Ishikawa (cell line): ENCODE measurements around the gene MYO9A.

Experiments
- CEBPB ChIP-seq: IDR thresholded peaks from 2 replicates; pipeline ENCODE4 v1.6.1; 2012
- CREB1 ChIP-seq: IDR thresholded peaks from 2 replicates; pipeline ENCODE4 v1.6.1; 2012; ENCODE audit warnings: low read depth
- EGR1 ChIP-seq: IDR thresholded peaks from 2 replicates; pipeline ENCODE4 v1.6.1; 2012
- EP300 ChIP-seq: IDR thresholded peaks from 2 replicates; pipeline ENCODE4 v1.6.1; 2012; ENCODE audit warnings: borderline replicate concordance
- FOXM1 ChIP-seq: IDR thresholded peaks from 2 replicates; pipeline ENCODE4 v1.6.1; 2012; ENCODE audit warnings: low read depth, borderline replicate concordance
- NFIC ChIP-seq: IDR thresholded peaks from 2 replicates; pipeline ENCODE4 v1.6.1; 2012
- RAD21 ChIP-seq: IDR thresholded peaks from 2 replicates; pipeline ENCODE4 v1.6.1; 2012; ENCODE audit warnings: low read depth
- TAF1 ChIP-seq: IDR thresholded peaks from 2 replicates; pipeline ENCODE4 v1.6.1; 2012; ENCODE audit warnings: low read depth, mild to moderate bottlenecking
- TCF12 ChIP-seq: IDR thresholded peaks from 2 replicates; pipeline ENCODE4 v1.6.1; 2012; ENCODE audit warnings: low read depth
- TEAD4 ChIP-seq: IDR thresholded peaks from 2 replicates; pipeline ENCODE4 v1.6.1; 2012
- YY1 ChIP-seq: IDR thresholded peaks from 2 replicates; pipeline ENCODE4 v1.6.1; 2012; ENCODE audit warnings: low read depth
- ZBTB7A ChIP-seq: IDR thresholded peaks from 2 replicates; pipeline ENCODE4 v1.6.1; 2012; ENCODE audit warnings: low read depth
- TF ChIP-seq, protein P1 (sequence below): IDR thresholded peaks from 2 replicates; pipeline ENCODE4 v1.6.1; 2012
- TF ChIP-seq, protein P2 (sequence below): IDR thresholded peaks from 2 replicates; pipeline ENCODE4 v1.6.1; 2012; ENCODE audit warnings: low read depth, mild to moderate bottlenecking
- TF ChIP-seq, protein P3 (sequence below): IDR thresholded peaks from 2 replicates; pipeline ENCODE4 v1.6.1; 2012

The MYO9A gene

DNA sequence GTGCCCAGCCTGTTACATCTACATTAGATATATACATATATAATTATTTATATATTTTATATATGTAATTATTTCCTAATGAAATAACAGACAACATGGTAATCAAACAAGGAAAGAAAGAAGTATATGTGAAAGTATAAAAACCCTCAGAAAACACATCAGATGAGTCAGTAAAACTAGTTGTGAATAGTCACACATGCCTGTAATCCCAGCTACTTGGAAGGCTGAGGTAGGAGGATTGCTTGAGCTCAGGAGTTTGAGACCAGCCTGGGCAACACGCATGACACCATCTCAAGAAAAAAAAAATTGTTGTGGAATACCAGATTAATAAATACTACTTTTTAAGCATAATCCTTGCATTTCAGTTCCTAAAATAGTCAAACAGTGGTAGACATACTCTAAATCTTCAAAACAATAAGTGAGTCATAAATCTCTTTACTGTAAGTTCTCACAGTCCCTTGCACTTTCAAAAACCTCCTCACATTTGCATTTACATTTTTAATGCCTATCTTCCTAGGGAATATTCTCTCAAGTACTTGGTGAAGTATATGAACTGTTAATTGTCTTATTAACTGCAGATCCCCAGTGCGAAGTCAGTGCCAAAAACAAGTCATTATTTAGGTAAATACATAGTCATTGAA, 106.5 kb downstream of the MYO9A start:
- TF ChIP-seq ZBTB7A (no peak), TEAD4 (no peak), CEBPB (no peak), NFIC (no peak), EP300 (no peak), YY1 (no peak), RAD21 (no peak), CREB1 (no peak), FOXM1 (no peak), EGR1 (no peak), TAF1 (no peak)
- TF ChIP-seq, protein P1, sequence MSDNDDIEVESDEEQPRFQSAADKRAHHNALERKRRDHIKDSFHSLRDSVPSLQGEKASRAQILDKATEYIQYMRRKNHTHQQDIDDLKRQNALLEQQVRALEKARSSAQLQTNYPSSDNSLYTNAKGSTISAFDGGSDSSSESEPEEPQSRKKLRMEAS: no peak
- TF ChIP-seq, protein P2, sequence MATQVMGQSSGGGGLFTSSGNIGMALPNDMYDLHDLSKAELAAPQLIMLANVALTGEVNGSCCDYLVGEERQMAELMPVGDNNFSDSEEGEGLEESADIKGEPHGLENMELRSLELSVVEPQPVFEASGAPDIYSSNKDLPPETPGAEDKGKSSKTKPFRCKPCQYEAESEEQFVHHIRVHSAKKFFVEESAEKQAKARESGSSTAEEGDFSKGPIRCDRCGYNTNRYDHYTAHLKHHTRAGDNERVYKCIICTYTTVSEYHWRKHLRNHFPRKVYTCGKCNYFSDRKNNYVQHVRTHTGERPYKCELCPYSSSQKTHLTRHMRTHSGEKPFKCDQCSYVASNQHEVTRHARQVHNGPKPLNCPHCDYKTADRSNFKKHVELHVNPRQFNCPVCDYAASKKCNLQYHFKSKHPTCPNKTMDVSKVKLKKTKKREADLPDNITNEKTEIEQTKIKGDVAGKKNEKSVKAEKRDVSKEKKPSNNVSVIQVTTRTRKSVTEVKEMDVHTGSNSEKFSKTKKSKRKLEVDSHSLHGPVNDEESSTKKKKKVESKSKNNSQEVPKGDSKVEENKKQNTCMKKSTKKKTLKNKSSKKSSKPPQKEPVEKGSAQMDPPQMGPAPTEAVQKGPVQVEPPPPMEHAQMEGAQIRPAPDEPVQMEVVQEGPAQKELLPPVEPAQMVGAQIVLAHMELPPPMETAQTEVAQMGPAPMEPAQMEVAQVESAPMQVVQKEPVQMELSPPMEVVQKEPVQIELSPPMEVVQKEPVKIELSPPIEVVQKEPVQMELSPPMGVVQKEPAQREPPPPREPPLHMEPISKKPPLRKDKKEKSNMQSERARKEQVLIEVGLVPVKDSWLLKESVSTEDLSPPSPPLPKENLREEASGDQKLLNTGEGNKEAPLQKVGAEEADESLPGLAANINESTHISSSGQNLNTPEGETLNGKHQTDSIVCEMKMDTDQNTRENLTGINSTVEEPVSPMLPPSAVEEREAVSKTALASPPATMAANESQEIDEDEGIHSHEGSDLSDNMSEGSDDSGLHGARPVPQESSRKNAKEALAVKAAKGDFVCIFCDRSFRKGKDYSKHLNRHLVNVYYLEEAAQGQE: no peak
- TF ChIP-seq, protein P3, sequence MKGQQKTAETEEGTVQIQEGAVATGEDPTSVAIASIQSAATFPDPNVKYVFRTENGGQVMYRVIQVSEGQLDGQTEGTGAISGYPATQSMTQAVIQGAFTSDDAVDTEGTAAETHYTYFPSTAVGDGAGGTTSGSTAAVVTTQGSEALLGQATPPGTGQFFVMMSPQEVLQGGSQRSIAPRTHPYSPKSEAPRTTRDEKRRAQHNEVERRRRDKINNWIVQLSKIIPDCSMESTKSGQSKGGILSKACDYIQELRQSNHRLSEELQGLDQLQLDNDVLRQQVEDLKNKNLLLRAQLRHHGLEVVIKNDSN: no peak

DNA sequence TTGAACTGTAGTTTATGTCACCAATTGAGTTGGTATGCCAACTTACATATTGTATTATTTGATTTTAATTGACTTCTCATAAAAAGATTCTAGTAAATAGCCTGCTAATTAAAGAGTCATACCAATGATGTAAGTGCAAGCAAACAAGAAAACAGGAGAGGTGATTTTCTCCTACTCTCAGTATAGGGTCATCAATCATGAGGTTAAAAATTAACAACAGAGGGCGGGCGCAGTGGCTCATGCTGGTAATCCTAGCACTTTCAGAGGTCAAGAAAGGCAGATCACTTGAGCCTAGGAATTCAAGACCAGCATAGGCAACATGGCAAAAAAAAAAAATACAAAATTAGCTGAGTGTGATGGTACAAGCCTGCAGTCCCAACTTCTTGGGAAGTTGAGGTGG, 108.7 kb downstream of the MYO9A start:
- TF ChIP-seq CEBPB: no peak
- TF ChIP-seq TEAD4: no peak
- no peak for TF ChIP-seq TAF1
- no peak for TF ChIP-seq RAD21
- TF ChIP-seq TCF12: no peak
- TF ChIP-seq FOXM1: no peak
- TF ChIP-seq ZBTB7A: no peak
- TF ChIP-seq, protein P3: no peak
- no peak for TF ChIP-seq EP300
- TF ChIP-seq EGR1: no peak
- TF ChIP-seq NFIC: no peak
- TF ChIP-seq YY1: no peak

DNA sequence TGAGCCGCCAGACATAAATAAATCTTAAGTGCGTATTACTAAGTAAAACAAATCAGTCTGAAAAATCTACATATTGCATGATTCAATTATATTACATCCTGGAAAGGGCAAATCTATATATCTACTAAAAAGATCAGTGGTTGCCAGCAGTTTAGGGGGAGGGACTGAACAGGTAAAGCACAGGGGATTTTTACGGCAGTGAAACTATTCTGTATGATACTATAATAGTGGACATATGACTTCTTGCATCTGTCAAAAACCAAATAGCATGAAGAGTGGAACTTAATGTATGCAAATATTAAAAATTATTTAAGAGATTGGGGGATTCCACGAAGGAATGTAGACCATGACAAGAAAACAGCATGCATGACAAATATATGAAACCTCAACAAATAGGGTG, 111.6 kb downstream of the MYO9A start:
- TF ChIP-seq NFIC (no peak), CEBPB (no peak), TEAD4 (no peak), YY1 (no peak), CREB1 (no peak), RAD21 (no peak), FOXM1 (no peak), ZBTB7A (no peak), EP300 (no peak), TAF1 (no peak), EGR1 (no peak), TCF12 (no peak)
- TF ChIP-seq, protein P1: no peak
- TF ChIP-seq, protein P2: no peak

DNA sequence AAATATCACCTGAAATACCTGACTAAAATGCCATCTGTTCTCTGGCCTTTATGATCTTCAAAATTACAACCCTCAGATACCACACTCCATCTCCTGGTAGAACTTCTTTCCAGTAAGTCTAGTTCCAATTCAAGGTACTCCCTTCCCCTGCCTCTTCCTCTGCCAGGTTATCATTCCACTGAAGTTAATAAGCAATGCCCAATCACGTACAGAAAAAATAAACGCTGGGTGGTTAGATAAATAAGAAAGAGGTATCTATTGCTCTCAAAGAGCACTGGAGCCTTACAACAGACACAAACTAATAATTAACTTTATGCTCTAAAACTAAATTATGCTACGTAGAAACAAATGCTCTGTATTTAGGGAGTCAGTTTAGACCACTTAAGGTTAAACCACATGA, 112.5 kb downstream of the MYO9A start:
- TF ChIP-seq CEBPB (no peak), RAD21 (no peak), TEAD4 (no peak), FOXM1 (no peak), TAF1 (no peak), EGR1 (no peak), EP300 (no peak), TCF12 (no peak), YY1 (no peak), ZBTB7A (no peak), NFIC (no peak), CREB1 (no peak)
- TF ChIP-seq, protein P2: no peak
- TF ChIP-seq, protein P3: no peak
- TF ChIP-seq, protein P1: no peak
